NCI-H1105 treated with DMSO at 0.1 percent for 48 hours (cell line): ENCODE results near the gene NOC4L.
"Not testable (repeated sequence)": the region's sequence is repeated elsewhere in the genome, so short reads cannot be mapped to it uniquely, and the experiment has no call there.

ENCODE experiments used
- DNase-seq: peaks from one replicate; lab custom pipeline; 2025; lab: John Stamatoyannopoulos, UW

The NOC4L gene

DNA sequence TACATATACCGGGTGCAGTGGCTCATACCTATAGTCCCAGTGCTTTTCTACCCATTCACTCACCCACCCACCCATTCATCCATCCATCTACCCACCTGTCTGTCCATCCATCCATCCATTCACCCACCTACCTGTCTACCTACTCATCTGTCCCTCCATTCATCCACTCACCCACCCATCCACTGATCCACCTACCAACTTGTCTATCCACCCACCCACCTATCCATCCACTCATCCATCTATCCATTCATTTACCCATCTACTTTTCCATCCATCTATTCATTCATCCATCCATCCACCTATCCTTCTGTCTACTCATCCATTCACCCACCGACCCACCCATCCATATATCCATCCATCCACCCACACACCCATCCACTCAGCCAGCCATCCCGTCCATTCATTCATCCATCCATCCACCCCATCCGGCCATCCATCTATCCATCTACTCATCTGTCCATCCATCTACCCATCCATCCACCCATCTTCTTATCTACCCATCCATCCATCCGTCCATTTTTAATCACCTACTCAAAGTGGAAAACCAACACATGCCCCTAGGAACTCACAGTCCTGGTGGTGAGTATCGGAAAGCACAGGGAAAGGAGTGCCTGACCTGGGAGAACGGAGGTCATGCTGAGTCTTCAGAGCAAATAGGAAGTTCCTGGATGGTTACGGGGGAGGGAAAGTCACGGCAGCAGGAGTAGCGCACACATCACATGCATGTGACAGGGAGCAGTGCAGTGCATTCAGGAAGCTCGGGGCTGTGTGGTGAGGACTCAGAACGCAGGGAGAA lies 20.1 kb upstream of the NOC4L start:
- no peak for DNase-seq

DNA sequence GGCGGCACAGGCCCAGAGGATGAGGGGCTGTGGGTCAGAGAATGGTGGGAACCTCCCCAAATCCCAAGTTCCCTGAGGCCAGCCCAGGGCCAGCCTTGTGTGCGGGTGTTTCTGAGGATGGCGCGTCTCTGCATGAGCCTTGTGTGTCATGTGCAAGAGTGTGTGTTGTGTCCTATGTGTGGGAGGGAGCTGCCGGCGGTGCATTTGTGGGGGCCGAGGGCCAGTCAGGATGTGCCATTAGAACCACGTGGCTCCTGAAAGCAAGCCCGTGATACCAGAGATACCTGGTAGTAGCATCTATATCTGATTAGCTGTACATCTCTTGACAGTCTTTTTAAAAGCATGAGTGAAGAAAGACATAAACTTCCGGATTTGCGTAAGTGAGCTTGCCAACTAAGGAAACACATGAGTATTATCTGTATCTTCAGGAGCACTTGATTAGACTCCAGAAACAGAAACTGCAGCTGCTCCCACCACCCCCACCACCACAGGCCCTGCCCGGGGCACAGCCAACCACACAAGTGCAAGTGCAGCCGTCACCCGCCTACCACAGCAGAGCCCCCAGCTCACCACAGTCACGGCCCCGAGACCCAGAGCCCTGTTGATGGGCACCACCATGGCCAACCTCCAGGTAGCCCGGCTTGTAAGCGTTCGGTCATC lies 19.4 kb upstream of the NOC4L start:
- DNase-seq = no peak

DNA sequence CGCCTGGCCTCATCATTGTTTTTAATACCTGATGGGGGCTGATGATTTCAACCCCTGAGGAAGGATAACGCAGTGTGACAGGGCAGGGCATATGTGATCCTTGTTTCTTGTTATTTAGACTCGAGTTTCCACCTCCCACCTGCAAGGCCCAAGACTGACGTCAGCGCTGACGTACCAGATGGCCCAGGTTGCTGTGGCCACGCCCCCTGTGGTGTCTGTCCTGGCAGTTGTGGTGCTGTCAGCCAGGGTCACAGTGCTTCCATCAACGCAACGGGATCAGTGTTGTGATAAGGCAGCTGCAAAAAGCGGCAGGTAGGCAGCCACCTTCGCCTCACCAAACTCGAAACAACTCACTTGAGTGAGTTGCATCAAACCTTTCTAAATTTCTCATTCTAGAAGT lies 18.5 kb upstream of the NOC4L start:
- DNase-seq = no peak

DNA sequence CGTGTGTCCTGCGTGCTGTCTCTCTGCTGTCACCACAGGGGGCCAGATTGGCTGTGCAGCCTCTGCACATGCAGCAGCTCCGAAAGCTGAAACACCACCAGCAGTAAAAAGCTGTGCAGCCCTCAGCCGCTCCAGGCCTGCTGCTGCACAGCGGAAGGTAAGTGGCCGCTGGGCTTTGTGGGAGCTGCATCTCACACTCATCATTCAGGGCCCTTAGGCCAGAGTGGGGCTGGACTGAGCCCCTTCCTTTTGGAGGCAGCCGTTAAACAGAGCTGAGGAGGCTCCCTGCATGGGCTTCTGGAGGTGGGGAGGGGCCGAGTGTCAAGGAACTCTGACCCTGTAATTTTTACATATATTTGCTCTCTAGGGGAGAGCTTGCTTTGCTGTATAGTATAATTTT lies 17.2 kb upstream of the NOC4L start:
- DNase-seq = no peak

- no peak for DNase-seq
Measured at GRCh38 chr12:132129007-132129406, 15.2 kb upstream of the NOC4L start.

GRCh38 chr12:132130690-132131089 lies 13.6 kb upstream of the NOC4L start:
- DNase-seq = no peak

DNA sequence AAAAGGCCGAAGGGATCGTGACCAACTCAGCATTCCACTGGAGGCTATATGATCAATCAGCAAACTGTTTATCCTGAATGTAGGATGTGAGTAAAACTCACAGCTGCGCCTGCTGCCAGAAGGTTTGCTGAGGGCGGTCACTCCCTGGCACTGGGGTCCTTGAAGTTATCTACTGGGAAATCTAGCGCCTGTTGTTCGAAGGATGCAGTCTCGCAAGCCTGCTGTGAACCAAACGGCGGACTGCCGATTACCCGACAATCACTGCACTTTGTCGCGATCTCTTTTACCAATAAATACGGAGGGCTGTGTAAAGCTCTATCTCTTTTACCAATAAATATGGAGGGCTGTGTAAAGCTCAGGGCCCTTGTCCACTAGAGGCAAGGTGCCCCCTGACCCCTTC lies 13.0 kb upstream of the NOC4L start:
- no peak for DNase-seq

- DNase-seq = no peak
Measured at GRCh38 chr12:132131952-132132351, 12.3 kb upstream of the NOC4L start.

- DNase-seq = no peak
Measured at GRCh38 chr12:132132609-132133430, 11.4 kb upstream of the NOC4L start.

DNA sequence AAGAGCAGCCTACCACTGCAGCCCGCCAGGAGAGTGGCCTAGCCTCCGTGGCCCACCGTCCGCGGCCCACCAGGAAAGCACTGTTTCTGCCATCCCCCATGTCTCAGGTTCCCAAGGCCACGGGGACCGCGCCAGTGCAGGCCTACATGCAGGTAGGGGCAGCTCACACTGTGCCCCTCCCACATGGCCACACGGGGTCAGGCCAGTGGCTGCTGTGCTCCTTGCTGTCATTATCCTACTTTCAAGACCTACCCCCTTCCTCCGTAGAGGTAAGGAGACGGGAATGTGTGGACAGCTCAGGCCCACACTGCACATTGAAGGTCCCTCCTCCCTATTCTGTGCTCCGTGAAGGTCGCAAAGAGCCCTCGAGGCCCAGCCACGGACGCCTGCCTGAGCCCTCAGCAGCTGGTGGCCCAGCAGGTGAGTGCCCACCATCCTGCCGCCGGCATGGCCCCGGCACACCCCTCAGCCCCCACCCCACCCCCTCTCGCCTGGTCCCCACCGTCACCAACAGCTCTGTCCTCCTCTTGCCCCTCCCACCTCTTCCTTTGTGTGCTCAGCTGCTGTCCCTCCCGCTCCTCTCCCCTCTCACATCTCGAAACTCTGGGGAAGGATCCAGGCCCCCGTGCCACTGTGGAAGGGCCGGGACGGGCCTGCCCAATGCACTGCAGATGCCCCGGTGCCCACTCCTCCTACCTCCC lies 10.2 kb upstream of the NOC4L start:
- DNase-seq = peak; percentile 59

GRCh38 chr12:132134653-132135183 lies 9.5 kb upstream of the NOC4L start:
- not testable (repeated sequence) for DNase-seq

- DNase-seq = not testable (repeated sequence)
Measured at GRCh38 chr12:132136226-132136625, 8.0 kb upstream of the NOC4L start.

GRCh38 chr12:132137483-132138125 lies 6.7 kb upstream of the NOC4L start:
- DNase-seq = no peak

GRCh38 chr12:132138941-132139871 lies 5.1 kb upstream of the NOC4L start:
- DNase-seq = no peak

GRCh38 chr12:132139912-132140311 lies 4.3 kb upstream of the NOC4L start:
- no peak for DNase-seq

- no peak for DNase-seq
Measured at GRCh38 chr12:132140501-132140900, 3.8 kb upstream of the NOC4L start.

DNA sequence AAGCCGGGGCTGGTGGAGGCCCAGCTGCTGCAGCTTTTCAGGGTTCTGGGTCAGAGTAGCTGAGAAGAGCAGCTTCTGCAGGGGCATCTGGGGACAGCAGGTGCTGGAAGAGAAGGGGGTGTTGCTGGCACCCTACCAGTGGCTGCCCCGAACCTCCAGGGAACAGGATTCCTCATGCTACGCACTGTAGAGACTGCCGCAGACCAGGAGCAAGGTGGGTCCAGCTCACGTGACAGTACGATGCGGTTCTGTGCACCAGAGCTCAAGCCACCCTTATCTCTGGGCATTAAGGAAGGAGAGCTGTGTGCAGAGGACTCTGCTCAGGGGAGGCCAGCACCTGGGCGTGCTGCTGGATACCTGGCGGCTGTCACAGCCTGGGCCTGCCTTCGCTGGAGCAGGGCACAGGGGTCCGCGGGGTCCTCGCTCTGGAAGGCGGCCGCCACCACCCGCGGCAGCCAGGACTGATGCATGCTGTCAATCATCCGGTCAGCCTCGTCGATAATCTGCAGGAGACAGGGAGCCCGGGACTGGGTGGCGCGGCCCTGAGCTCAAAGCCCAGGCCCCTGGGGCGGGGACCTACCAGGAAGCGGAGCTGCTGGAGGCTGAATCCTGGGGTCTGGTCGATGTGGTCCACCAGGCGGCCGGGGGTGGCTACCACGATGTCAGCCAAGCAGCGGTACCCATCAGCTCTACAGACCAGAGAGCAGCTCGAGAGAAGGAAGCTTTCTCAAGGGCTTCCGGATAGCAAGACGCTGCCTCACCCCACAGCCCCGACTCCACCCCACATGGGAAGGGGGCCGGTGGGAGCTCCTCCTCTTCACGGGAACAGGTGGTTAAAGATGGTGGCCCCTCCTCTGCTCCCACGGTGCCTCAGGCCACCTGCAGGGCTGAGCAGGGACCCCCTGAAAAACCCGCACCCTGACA lies 3.1 kb upstream of the NOC4L start:
- no peak for DNase-seq

DNA sequence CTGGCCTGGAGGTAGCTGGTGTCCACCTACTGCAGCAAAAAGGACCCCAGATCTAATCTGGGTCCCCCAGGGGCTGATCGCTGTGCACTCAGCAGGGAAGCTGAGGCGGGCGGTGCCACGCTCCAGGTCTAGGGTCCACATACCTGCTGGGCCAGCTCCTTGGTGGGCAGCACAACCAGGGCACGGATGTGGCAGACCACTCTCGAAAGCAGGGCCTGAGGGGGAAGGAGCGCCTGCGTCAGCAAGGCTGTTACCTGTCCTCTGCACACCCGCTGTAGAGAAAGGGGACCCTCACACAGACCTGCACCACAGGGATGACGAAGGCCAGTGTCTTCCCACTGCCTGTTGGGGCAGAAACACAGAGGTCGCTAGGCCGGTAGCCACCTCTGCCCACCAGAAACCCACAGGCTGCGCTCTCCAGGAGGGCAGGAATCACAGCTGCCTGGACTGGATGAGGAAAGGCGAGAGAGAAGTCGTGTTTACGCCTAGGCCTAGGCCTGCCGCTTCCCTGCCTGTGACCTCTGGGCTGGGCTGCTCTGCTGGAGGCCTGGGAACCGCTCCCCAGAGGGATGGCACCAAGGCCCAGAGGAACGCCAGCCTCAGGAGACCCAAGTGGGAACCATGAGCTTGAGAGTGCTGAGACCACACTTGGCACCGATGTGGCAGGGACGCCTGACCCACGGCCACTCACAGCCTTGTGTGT lies 2.1 kb upstream of the NOC4L start:
- DNase-seq = no peak
